NK-92 treated with Interleukin-12 subunit alpha and Interleukin-12 subunit beta, amount 100 ng/mL, for 24 hours (cell line): ENCODE data around the gene OR56B1.

ENCODE experiments used
- DNase-seq: peaks from one replicate; lab custom pipeline; 2025; lab: John Stamatoyannopoulos, UW

Gene OR56B1

DNA sequence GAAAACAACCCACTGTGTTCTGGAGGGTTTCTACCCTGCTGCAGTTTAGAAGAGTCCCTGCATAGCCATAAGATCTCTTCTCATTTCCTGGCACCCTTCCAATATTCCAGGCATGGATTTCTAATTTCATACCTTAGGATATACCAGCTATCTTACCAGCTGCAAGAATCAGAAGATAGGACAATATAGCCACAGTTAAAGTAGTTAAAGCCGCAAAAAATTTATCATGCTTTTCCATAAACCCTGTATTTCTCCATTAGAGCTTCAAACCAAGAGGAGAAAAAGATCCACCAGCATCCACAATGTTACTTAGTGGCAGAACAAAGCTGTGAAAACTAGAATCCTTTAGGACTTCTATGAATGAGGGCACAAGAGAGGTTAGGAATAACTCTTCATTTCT is 8.6 kb upstream of the OR56B1 start:
- DNase-seq: no peak

GRCh38 chr11:5737091-5737490 is 843 bp downstream of the OR56B1 start:
- DNase-seq: no peak

DNA sequence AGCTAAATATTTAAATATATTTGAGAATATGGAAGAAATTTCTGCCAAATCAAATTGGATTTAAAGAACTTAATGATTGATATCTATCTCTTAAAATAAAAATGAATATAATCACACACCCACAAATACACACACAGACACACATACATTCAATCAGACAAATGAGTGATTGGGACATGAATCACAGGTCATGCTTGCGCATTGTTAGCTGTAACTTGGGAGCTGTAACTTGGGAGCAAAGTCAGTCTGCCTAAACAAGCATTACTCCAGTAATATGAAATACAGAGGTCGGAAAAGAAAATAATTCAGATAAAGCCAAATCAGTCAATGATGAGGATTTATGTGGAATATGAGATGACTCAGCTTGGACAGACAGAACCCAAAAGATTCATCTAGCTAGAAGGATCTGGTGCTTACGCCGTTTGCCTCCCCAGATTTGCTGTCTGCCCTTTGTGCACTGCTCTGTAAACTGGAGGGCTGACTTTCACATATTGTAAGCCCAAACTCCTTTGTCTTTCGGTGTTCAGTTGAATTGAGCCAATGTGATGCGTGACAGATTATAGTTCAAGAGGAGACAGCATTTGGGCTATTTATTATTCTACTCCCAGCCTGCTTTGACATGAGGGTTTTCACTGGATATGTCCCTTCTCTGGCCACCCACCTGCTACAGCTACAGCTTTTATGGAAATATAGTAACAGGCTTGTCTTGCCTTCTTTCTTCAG is 1.6 kb downstream of the OR56B1 start:
- no peak for DNase-seq

DNA sequence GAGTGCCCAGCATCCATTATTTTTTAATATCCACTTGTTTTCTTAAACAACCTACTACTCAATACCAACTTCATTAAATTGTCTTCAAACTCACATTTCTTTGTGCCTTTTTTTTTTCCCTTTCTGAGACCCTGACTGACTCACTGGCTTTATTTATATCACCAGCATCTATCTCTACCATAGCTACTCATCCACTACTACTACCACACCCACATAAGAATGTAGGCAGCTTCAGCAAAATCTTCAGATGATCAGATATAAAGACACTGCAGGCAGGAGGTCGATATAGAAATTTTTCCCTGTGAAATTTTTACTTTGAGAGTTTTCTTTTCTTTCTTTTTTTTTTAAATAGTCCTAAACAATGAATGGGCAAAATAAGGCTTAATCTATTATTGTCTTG is 2.2 kb downstream of the OR56B1 start:
- DNase-seq: no peak

- no peak for DNase-seq
These were observed 10.4 kb downstream of the OR56B1 start for GRCh38 chr11:5746614-5747013.

- no peak for DNase-seq
These were observed 13.6 kb downstream of the OR56B1 start for GRCh38 chr11:5749836-5750235.

GRCh38 chr11:5753943-5754342 is 17.7 kb downstream of the OR56B1 start, which contains the start of gene OR52N4:
Gene OR52N4 (plus strand): TSS chr11:5754243. CDS start chr11:5754741, 498 bp downstream.
- no peak for DNase-seq

- no peak for DNase-seq
These were observed 30.8 kb downstream of the OR56B1 start for GRCh38 chr11:5767056-5767455.

DNA sequence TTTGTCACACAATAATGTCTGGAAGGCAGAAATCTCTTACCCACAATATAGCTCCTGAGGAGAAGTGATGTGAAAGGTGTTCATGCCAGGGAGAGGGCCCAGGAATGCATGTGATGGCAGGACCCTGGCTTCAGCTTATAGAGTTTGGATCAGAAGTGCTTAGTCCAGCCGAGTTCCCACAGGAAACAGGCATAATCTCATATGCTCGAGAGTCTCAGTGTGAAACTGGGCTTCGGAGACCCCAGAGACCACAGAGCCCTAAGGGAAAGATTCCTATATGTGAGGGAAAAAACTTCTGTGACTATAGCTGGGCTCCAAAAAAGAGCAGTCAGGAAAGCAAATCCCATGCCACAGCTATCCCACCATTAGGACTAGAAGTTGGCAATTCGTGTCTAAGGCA is 47.0 kb downstream of the OR56B1 start, which contains the start of gene OR52N5:
Gene OR52N5 (minus strand): TSS at position 101 of the 400 bp plus-strand sequence. CDS start 4,721 bp downstream, outside the sequence.
- DNase-seq: no peak
